Occipital lobe (tissue), 3 donors: ENCODE data around the gene SCARB1. TPM values are rescaled to one million over a fixed set of nuclear protein-coding genes. Genes with fewer than 3 reads are reported as not detected.

Source experiments
- DNase-seq: peaks from one replicate; lab custom pipeline; 2025; lab: John Stamatoyannopoulos, UW
- small RNA-seq: library from RNA; depleted of rRNA; stranded (forward); fragments of <200 nt; gene quantifications from one replicate; pipeline ENCODE3, GENCODE V24; 2014
- total RNA-seq: library from RNA; depleted of rRNA; stranded (reverse); fragments of >200 nt; gene quantifications from one replicate; pipeline ENCODE4 v1.2.3, GENCODE V29; 2014

SCARB1 gene
- total RNA-seq, 1 donor from 2014 or later, result 8.9 TPM

DNA sequence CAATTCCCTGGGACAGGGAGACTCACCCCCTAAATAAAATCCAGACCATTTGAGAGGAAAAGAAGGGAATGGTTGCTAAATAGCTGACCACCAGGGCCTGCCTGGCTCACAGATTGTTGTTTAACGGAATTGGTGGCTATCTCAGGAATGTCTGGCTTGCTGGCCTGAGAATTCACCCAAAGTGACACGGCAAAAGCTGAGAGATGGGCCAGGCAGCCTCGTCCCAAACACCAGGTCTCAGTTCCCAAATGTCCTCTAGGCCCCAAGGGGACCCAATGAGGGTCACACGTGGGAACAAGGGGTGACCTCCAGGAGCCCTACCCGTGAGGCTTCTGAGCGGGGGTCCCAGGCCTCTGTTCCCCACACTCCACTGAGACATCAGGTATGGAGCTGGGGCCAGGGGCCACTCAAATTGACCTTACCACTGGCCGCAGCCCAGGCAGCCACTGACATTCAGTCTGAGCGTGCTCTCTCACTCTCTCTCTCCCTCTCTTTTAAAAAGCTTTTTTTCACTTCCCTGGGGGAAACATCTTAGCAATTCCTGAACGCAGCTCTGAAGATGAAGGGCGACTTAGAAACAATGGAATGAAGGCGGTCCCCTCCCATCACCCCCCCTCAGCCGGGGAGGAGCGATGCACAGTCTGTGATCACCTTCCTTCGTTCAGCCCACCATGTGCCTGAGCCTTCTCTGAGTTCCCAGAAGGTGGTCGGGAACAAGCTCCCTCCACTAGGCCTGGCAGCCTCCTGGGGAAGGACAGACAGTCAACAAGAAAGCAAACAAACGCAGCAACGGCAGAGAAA is 131.2 kb downstream of the SCARB1 start:
- DNase-seq, result no peak

DNA sequence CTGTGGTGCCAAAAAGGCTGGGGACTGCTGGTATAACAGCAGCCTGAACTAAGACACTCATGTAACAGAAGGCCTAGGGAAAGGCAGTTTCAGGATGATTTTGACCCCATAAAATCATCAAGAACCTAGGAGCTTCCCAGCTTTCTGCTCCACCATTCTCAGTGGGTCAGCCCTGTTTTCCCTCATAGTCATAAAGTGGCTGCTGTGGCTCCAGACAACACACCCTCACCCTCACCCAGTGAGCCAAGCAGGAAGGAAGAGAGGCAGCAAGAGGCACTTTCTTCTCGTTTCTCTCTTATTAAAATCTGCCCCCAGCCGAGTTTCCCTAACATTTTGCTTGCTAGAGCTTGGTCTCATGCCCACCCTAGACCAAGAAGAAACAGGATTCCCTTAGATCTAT is 131.8 kb downstream of the SCARB1 start:
- no peak for DNase-seq

DNA sequence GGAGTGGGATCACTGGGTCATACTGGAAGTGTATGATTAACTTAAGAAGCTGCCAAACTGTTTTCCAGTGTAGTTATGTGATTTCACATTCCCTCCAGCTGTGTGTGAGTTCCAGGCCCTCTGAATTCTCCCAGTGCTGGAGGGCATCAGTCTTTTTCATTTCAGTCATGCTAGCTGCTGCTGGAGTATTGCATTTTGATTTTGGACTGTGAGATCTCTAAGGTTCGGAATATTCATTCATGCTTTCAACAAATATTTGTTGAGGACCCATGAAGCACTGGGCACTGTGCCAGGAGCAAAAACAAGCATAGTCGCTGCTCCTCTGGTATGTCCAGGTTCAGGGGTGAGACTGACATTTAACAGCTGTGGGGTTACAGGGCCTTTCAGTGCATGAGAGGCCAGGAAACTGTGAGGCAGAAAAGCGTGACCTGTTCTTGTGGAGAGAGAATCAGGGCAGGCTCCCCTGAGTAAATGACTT is 133.2 kb downstream of the SCARB1 start:
- DNase-seq, result no peak

DNA sequence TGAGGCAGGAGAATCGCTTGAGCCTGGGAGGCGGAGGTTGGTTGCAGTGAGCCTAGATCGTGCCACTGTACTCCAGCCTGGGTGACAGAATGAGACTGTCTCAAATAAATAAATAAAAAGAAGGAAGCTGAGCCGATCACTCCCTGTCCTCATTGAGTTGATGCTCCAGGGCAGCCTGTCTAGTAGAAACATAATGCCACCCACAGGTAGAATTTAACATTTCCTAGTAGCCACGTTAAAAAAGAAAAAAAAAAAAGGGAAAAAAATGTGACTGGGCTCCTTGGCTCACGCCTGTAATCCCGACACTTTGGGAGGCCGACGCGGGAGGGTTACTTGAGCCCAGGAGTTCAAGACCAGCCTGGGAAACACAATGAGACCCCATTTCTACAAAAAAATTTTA is 135.7 kb downstream of the SCARB1 start:
- no peak for DNase-seq

DNA sequence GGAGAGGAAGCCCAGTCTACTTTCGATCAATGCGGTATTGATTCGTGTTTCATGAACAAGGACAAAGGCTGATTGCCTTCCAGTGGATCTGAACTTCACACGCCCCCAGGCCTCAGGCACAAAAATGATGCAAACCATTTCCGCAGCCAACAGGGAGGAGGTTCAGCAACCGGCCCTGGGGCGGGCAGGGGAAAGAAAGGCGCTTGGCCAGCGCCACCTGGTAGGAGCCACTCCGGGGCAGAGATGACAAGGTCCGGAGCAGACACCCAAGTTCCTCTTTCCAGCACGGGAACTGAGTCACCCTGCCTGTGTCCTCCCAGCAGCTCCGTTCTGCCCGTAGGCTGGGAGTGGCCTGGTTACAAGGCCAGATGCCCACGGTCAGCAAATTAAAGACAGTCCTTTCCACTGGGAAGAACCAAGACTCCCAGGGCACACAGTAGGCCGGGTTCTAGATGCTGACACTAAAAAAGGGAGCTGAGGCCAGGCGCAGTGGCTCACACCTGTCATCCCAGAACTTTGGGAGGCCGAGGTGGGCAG is 136.3 kb downstream of the SCARB1 start:
- peak; percentile 21 for DNase-seq

Small RNA genes within 50 kb of the gene (small RNA-seq; reads per million reads assigned to genes)
- not detected for gene RNU6-927P

Other genes with a start within 250 kb of the SCARB1 start
- 1,477 TPM for gene UBC, start 50.8 kb upstream of the SCARB1 start, total RNA-seq
- 13.3 TPM for gene DHX37, start 125.3 kb upstream of the SCARB1 start, total RNA-seq
- gene BRI3BP, start 129.8 kb upstream of the SCARB1 start, total RNA-seq, result 21.4 TPM
- gene AACS, start 201.6 kb upstream of the SCARB1 start, total RNA-seq, result 25.7 TPM